SKM-1 (cell line): ENCODE data around the gene YPEL2.

Experiments used
- DNase-seq: peaks from one replicate; lab custom pipeline; 2025; ENCODE audit not compliant: unreplicated experiment; lab: John Stamatoyannopoulos, UW

The YPEL2 gene

DNA sequence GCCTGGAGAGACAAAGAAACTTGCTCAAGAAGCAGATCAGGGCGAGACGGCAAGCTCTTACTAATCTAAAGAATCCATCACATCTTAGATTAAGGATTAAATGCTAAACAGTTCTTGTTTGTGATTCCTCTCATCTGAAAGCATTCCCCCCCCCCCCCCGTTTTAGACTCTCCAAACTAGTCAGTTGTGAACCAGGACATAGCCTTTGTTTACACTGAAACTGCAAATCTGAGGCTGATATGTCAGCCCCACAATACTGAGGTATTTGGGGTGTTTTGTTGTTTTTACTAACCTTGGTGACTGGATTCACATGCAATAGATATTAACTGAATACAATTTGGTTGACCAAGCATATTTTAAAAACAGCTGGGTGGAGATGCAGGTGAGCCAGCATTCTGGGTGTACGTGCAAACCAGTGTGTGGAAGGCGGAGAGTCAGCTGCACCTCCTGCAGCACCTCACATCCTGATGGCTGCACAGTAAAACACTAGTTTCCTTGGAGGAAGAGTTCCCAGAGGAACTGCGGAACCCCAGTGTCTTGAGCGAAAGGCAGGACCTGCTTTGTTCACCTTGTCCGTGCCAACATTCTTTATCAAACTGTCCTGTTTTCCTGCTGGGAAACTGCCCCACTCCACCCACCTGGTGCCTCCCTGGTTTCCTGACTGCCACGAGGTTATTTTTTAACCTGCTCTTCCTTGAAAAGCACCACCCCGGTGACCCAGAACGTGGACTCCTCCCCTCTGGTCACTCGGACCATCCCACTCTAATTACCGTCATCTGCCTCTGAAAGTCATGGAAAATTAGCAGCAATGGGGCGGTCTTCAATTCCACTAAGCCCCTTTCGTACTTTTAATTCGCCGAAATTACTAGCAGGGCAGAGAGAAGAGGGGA is 1.2 kb upstream of the YPEL2 start:
- DNase-seq = no peak

DNA sequence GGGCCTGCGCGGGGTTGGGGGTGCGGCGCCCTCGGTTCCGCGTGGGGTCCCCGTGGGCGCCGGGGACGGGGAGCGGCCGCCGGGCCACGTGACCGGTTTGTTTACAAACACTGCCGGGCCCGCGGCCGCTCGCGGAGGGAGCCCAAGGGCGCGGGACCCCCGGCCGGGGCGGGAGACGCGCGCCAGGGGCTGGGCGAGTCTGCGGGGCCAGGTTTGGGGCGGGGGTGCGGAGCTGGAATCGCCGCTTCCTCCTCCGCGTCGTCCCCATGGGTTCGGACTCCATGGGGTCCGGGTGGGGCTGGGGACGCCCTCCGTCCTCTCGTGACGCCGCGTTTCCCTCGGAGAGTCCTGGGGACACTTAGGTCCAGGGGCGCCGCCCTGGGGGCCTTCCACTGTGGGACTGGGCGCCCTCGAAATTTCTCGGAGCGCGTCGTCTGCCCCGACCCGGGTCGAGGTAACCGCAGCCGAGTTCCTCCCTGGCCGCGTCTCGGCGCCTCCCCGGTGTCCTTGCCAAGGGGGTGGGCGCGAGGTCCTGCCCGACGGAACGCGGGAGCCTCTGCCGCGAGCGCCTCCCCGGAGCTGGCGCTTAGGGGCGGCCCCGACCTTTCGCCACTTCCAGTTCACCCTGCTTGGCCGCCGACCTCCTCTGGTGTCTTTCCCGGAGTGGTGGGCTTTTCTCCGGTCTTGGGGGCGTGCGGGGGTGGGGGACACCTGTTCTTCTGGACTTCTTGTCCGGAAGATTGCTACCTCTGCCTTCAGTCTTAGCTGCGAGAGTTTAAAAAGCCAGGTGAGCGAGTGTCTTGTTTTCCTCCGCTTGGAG is 684 bp downstream of the YPEL2 start:
- no peak for DNase-seq

DNA sequence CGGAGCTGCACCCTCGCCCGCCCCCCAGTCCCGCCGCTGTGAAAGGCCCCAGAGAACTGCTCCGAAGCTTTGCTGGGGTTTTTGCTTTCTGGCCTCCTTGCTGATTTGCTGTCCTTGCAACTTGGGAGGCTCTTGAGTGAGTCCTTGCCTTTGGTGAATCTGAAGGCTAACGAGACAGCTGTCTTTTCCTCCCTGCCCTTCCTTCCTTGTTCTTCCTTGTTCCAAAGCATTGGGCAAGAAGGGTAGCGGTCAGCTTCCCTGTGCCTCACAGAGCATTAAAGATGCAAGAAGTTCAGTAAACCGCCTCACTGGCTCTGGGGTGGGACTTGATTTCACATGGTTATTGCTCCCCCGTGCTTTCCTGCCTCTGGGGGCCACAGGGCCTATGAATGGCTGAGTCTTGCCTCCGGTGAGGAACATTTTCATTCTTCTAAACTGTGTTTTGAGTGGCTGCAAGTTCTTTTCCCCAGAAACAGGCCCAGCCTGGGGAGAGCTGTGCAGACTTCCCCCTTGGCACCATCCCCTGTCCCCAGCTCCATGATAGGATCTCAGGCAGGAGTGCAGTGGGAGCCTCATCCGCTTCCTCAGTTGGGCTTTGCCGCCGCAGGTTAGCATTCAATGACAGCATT is 1.4 kb downstream of the YPEL2 start:
- DNase-seq = peak; percentile 9

DNA sequence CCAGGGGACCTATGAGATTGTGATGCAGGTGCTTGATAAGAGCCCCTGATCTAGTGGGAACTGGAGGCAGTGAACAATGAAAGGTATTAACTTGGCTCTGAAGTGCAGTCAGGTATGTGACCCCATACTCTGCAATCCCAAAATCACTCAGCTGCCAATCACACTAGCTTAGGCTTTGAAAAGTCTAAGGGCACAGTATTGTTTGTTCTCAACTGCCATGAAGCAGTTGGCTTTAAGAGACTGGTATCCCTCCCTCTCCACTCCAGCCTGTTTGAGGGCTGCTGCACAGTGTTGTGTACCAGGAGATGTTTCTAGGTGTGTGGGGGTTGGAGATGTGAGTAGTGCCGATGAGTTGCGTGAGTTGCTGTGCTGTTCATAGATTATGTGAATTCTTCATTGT is 2.4 kb downstream of the YPEL2 start:
- no peak for DNase-seq

DNA sequence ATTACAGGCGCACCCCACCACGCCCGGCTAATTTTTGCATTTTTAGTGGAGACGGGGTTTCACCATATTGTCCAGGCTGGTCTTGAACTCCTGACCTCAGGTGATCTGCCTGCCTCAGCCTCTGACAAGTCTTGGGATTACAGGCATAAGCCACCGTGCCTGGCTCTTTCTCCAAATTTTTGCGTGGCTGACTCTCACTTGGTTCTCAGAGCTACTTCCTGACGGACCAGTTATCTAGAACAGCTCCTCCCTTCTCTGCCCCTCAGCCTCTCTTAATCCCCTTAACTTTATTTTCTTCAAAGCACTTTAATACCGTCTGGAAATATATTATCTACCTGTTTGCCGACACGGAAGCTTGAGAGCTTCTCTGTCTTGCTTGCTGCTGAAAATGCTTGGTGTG is 4.2 kb downstream of the YPEL2 start:
- DNase-seq = no peak

DNA sequence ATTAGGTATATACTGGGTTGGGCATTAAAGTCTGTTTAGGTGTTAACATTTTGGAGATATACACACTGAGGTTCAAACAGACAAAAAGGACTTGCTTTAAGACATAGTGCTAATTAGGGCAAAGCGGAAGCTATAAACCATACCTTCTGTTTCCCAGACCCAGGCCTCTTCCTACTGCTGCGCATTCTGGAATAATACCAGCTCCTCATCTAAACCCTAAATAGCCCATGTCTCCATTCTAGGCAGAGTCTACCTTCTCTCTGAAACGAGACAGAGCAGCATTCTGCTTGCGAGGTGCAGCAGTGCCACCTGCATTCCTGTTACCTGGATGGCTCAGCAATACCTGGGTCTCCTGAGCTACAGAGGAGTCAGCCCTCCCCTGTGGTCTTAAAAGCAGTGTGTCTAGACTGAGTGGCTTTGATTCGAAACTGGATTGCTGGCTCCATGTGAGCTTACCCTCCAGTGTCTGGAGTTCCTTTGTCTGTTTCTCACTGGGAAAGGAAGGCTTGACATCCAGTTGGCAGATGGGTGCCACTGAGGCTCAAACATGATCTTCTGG is 6.4 kb downstream of the YPEL2 start:
- no peak for DNase-seq

DNA sequence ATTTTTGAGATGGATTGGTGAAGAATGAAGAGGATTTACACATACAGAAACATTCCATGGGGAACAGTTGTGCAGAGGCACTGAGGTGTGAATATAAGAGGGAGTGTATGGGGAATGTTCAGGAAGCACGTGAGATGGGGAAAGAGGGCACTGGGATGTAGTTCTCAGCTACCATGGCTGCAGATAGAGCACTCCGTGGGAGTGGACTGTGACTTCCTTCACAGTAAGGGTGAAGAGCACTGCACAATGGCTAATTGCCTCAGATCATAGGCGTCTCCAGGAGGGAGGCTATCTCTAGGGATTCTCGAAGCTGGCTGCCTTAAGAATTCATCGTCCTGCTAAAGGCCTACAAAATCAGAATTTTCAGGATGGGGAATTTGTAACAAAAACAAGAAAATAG is 7.0 kb downstream of the YPEL2 start:
- DNase-seq = no peak

DNA sequence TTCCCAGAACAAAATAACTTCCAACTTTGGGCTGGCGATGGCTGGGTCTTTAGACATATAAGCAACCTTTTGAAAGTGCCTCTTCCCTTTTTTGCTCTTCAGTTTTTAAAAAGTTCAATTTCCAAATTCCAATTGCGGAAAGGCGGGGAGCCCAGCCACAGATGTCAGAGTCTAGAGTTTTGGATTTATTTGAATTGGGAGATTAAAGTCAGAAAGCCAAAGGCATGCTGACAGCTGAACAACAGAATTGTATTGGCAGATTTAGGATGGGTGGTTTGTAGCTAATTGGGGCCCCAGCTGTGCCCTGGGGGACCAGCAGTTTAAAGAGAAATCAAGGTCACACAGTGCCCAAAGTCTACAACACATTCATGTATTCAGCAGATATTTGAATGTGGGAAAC is 10.5 kb downstream of the YPEL2 start:
- DNase-seq = no peak

DNA sequence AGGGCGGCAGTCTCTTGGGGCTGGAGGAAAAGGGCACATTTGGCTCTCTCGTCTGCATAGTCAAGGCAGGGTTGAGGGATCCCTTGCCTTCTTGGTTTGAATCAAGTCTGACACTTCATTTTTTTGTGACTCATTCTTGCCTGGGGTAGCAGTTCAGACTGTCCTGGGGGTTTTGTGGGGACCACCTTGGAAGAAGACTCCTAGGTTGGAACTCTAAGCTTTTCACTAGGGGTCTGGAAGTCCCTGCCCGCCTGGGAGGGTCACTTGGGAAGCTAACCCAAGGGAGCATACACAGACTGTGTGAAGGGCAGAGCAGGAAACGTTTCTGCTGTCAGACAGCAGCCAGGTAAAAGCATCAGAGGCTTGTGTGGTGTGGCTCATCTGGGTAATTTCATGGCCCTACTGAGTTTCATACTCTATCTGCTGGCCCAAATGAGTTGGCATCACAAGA is 11.3 kb downstream of the YPEL2 start:
- DNase-seq = no peak

DNA sequence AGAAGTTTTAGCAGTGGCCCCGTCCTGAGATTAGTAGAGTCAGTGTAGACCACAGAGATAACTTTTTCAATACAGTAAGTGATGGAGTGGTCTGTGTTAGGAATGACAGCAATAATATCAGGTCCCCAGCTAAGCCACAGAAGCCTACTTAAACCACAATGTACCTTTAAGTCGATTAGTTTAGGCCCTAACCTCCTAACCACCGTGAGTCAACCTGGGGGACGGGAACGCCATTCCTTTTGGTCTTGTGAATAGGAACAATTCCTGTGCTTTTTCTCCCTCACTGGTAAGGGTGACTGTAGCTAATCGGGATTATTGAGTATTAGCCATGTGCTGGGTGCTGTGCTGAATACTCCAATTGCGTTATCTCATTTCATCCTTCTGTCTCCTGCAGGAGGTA is 14.0 kb downstream of the YPEL2 start:
- no peak for DNase-seq

DNA sequence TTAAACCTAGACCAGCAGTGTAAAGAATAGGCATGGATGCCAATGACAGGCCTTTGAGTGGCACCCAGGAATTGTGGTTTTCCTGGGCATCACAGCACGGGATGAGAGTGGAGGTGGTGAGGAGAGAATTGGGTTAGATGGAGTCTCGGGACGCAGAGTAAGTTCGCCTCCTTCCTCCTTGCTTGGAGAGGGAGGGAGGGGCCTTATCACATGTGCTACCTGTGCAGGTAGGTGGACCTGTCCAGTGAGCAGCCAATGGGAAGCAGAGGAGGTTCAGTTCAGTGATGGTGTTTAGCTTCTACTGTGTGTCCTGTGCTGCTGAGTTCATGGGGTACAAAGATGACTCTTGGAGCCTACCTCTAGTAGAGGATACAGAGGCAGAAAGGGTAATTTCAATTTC is 14.9 kb downstream of the YPEL2 start:
- no peak for DNase-seq

DNA sequence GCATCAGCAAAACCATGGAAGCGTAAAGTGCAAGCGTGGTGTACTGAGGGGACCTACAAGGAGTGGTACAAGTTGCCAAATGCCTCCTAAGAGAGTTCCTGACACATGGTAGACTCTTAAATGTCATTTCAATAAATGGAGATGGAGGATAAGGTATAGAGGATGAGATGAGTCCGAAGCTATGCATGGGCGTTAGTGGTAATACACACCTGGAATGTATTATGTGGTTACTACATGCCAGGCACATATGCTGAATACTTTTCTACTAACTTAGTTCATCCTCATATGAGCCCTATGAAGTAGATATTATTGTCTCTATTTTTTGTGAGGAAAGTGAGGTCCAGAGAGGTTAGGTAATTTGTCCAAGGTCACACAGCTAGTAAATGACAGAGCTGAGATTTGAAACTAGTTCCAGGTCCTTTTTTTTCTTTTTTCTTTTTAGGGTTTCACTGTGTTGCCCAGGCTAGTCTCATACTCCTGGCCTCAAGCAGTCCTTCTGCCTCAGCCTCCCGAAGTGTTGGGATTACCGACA is 15.5 kb downstream of the YPEL2 start:
- DNase-seq = no peak

DNA sequence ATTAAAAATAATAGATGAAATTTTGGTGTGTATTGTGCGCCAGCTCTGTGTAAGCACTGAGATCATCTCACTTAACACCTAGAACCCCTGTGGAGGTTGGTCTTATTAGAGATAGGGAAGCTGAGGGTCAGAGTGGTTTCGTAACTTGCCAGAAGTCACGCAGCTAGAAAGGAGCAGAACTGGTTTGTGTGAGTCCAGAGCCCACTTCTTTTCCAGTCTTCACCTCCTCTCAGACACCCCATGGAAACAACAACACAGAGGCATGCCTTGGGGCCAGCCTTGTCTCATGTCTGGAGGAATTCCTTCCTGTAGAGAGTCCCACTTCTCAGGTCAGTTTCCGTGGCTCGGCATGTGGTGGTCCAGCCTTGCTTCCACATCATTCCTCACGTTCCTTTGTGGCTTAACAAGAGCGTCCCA is 16.5 kb downstream of the YPEL2 start:
- DNase-seq = peak; percentile 66

DNA sequence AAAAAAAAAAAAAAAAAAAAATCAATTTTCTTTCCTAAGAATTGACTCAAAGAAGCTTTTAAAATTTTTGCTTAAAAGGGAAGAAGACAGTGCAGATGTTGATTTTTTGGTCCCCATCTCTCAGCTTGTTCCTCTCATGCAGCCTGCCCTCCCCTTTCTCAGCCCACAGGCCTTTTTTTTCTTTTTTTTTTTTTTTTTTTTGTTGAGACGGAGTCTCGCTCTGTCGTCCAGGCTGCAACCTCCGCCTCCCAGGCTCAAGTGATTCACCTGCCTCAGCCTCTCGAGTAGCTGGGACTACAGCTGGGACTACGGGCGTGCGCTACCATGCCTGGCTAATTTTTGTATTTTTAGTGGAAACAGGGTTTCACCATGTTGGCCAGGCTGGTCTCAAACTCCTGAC is 17.7 kb downstream of the YPEL2 start:
- DNase-seq = no peak

DNA sequence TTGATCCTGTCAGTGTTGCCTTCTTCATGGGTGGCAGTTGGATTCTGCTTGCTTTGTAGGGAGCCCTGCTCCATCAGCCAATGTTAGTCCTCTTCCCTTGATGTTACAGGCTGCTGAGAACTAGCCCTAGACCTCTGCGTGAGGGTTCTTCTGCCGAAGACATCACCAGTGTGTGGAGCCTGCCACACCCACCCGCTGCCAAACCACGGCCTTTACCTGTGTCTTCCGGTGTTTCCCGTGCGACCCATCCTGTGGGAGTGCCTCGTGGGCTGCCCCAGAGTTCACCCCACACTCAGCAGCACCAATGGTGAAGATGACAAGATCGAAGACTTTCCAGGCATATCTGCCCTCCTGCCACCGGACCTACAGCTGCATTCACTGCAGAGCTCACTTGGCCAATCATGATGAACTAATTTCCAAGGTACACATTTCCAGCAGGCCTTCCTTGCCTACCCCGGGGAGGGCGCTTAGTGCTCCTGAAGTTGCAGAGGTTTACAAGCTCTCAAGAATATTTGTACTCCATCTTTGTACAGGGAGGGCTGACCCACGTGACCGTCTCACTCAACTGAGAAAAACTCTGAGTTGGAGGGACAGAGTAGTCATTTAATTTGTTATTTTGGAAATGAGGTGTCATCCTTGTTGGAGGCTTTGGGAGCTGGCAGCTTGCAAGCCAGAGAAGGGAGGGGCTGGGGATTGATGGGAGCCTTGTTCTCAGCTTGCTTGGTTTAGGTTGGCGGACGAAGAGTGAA is 21.8 kb downstream of the YPEL2 start:
- DNase-seq = no peak

DNA sequence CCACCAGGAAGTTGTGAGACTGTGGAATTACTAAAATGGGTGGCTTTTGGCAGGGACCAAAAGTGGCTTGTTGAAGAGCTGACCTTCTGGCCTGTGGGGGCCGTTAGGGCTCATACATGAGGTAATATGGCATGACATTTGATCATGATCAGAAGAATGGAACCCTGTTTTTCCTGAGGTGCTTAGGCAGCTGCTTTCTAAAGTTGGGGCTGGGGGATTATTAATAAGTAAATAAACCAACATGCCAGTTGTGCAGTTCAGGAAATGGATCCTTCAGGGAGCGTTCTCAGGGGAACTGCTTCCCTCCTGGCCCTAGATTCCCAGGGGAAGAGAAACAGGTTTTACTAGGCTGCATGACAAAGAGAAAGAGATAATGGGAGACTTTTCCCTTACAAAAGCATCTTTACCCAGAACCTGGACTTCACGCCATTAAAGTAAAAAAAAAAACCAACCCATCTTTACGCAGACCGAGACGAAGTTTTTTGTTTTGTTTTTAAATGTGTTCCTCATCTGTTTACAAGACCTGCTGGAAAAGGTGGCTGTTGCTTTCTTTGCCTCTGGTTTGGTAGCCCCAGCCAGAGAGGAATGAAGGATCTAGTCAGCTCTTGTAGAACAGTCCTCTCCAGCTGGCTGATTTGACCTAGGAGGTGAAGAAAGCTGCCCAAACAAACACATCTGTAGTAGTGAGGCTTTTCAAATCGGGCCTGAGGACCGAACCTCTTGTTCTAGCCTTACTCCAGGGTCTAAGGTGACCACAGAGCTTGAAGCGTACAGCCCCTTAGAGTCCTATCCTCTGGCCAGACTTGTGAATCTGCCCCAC is 22.7 kb downstream of the YPEL2 start:
- no peak for DNase-seq

DNA sequence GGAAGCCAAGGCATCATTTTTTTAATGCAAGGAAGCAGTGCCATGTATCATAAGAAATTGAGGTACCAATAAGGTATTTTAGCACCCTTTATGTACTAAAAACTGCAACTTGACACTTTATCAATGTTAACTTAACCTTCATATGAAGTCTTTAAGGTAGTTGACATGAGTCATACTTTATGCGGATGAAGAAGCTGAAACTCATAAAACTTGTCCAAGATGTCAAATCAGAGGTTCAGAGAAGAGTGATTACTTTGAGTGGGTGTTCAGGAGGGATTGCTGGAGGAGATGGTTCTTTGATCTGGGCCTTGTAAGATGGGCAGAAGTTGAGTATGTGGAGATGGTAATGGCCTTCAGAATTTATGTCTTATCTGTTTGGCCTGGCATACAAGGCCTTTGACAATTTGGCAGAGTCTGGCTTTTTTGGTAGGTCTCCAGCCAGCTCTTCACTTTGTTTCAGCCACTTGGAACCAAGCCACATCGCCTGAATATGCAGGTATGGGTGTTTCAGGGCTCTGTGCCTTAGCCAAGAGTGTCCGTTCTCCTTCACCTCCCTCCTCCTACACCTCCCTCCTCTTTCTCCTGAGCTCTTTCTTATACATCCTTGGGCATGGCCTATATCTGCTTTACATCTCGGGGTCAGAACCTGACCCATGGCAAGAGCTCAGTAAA is 23.7 kb downstream of the YPEL2 start:
- no peak for DNase-seq

DNA sequence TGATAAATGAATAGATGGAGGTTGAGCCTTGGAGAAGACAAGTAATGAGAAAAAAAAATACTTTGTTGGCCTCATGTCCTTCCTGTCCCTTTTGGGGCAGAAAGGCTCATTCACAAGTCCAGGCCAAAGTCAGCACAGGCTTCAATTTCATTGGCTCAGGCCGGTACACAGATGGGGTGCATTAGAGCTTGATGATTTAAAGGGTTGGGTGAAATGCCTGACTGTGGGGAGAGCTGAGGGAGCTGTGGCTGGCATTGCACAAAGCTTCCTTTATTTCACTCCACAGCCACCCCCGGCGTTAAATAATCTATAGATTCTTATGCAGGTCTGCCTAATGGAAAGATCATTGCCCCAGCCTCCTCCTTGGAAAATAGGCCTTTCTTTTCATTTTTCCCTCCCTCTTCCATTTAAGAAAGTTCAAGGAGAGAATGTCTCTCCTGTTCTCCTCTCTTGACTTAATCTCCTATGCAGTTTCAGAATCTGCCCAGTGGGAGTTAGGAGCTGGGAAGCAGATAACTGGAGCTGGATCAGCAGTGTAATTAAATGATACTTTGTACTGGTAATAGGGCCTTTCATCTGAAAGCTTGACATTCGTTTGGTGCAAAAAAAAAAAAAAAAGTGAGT is 24.4 kb downstream of the YPEL2 start:
- DNase-seq = no peak
